NCI-H748 treated with DMSO at 0.1 percent for 48 hours (cell line): ENCODE data around the gene TNFRSF4.

Experiments
- DNase-seq: peaks from one replicate; lab custom pipeline; 2025; lab: John Stamatoyannopoulos, UW

The TNFRSF4 gene

GRCh38 chr1:1182491-1183220 is 31.3 kb downstream of the TNFRSF4 start:
- DNase-seq = no peak

DNA sequence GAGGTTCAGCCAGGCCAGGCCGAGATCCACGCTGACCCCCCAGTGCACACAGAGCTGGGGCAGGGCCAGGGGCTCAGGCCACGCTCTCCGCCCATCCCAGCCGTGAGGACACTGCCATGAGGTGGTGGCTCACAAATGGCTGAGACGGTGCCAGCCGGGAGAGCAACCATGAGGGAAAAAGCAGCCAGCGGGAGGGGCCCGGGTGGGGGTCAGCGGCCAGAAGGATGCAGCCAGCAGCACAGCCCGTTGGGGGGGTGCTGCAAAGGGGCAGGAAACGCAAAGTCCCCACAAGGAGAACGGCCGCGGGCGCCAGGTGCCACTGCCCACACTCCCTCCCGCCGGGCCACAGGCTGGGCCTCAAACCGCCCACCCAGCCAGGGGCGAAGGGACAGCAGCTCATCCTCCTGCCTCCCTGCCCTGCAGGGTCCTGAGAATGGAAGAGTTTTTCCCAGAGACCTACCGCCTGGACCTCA is 32.0 kb downstream of the TNFRSF4 start:
- DNase-seq = no peak

DNA sequence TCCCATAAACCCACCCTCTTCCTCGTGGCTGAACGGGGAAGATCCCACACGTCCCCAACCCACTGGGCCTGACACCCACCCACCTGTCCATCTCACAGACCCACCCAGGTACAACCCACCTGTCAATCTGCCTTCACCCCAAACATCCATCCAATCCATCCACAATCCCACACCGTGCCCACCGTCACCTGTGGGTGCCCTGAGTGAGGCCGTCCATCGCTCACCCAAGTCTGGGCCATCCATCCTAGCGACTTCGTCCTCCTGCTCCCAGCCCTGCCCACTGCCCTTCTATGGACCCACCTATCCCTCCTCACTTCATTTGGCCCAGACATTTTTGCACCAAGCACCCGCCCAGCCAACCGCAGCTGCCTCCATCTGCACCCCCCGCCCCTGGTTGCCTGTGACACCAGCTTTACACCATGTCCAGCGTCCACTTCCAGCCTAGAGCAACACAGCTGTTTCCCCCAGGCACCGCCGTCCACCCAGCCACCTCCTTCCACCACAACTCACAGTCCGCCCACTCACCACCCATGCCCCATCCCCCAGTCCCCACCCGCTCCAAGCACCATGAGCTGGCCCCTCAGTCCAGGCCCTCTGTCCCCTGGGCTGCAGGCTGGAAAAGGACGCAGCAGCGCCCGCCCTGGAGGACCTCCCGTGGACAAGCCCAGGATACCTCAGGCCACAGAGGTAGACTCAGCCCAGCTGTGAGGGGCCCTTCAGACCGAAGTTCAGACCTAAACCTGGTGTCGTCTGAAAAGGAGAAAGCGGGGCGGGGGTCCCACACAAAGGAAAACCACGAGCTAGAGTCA is 32.6 kb downstream of the TNFRSF4 start:
- no peak for DNase-seq

GRCh38 chr1:1179983-1180861 is 33.7 kb downstream of the TNFRSF4 start:
- no peak for DNase-seq

DNA sequence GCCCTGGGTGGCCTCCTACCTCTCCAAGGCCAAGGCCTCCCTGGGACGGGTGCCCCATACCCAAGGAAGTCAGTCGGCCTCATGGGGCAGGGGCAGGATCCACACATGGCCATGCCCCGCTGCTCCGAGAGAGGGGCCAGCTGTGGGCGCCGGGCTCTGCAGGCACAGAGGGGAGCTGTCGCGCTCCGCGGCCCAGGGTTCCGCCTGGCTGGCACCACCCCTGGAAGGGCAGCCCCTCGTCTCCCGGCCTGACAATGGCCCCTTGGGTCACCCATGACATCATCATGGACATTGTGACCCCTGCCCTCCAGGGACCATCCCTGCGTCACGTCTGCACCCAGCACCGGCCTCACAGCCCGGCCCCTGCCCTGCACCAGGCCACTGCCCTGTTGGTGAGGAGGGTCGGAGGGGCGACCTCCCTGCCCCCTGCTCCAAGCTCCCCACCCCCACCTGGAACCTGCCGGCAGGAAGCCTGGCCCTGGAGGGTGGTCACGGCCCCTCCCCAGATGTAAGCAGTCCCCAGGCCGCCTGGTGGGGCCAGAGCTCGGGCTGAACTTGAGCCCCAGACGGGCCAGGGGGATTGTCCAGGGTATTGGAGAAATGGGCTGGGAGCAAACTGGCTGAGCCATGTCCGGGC is 34.5 kb downstream of the TNFRSF4 start:
- DNase-seq = no peak

- no peak for DNase-seq
Measured at GRCh38 chr1:1178794-1179331, 35.1 kb downstream of the TNFRSF4 start.

- DNase-seq = no peak
Measured at GRCh38 chr1:1177452-1178206, 36.3 kb downstream of the TNFRSF4 start.

DNA sequence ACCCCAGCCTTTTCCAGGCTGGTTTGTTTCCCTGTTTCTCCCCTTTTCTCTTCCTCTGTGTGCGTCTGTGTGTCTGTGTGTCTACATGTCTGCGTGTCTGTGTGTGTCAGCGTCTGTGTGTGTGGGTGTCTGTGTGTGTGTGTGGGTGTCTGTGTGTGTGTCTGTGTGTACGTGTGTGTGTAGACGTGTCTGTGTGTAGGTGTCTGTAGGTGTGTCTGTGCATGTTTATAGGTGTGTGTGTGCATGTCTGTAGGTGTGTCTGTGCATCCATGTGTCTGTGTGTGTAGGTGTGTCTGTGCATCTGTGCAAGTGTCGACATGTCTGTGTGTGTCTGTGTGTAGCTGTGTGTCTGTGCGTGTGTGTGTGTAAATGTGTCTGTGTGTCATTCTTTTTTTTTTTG is 37.0 kb downstream of the TNFRSF4 start:
- no peak for DNase-seq

DNA sequence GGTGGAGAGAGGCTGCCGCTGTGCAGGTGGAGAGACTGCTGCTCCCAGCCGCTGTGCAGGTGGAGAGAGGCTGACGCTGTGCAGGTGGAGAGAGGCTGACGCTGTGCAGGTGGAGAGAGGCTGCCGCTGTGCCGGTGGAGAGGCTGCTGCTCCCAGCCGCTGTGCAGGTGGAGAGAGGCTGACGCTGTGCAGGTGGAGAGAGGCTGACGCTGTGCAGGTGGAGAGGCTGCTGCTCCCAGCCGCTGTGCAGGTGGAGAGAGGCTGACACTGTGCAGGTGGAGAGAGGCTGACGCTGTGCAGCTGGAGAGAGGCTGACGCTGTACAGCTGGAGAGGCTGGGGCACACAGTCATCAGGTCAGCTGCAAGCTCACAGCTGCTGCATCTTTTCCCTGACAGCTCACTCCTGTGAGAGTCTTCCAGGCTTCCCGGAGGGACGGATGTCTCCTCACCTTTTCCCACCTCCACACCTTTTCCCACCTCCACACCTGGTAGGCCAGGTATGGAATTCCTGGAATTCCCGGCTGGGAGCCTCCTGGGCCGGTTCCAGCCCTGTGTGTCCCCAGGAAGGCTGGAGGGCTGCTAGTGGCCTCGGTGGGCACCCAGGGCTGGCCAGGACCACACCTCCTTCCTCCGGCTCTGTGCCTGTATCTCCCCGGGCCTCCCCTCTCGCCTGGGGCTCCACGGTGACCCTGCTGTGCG is 37.7 kb downstream of the TNFRSF4 start:
- peak; percentile 31 for DNase-seq

DNA sequence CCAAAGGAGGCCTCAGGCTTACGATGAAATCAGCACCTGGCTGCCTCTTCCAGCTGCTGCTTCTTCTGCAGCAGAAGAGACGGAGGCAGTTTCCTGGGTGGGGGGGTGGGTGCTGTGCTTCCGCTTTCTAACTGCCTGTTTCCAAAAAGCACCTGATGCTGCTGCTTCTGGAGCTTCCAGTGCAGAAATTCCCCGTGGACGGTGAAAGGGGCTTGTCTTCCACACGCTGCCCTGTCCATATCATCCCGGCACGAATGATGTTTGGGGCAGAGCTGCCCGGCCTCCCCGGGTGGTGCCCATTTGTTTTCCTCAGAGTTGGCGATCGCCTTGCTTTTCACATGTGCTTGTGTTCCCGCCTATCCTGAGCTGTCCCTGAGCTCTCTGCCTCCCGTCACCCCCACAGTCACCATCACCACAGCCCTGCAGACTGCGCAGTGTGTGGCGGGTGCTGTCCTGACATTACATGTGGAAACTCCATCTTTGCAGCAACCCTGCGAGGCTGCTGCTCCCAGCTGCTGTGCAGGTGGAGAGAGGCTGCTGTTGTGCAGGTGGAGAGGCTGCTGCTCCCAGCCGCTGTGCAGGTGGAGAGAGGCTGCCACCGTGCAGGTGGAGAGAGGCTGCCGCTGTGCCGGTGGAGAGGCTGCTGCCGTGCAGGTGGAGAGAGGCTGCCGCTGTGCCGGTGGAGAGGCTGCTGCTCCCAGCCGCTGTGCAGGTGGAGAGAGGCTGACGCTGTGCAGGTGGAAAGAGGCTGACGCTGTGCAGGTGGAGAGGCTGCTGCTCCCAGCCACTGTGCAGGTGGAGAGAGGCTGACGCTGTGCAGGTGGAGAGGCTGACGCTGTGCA is 38.5 kb downstream of the TNFRSF4 start:
- DNase-seq = peak; percentile 31

DNA sequence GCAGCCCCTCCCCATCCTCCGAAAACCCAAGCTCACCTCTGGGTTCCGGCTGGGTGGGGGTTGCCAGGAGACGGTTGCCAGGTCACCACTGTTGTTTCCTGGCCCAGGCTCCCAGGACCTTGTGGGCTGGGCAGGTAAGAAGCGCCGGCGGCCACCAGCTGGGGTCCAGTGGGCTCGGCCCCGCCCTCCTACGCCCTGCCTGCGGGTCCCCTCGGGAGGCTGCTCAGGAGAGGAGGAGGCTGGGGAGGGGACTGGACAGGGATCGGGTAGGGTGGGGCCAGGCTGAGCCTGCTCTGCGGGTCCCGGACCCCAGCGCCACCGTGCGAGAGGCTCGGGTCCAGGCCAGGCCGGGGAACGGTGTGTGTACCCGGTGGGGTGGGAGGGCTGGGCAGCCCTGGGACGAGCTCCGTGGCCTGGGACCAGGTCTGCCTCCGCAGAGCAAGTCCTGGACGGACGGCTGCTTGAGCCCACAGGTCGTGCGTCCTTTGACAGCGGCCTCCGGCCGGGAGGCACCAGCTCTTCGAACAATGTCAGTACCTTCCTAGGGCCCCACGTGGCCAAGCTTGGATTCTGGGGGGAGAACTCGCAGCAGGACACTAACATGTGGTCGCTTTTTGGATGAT is 40.0 kb downstream of the TNFRSF4 start, which contains the start of gene TTLL10:
Gene TTLL10 (plus strand): TSS at position 88 of the 623 bp plus-strand sequence. CDS start 5,336 bp downstream, outside the sequence.
- no peak for DNase-seq

GRCh38 chr1:1173061-1173792 is 40.7 kb downstream of the TNFRSF4 start:
- no peak for DNase-seq

DNA sequence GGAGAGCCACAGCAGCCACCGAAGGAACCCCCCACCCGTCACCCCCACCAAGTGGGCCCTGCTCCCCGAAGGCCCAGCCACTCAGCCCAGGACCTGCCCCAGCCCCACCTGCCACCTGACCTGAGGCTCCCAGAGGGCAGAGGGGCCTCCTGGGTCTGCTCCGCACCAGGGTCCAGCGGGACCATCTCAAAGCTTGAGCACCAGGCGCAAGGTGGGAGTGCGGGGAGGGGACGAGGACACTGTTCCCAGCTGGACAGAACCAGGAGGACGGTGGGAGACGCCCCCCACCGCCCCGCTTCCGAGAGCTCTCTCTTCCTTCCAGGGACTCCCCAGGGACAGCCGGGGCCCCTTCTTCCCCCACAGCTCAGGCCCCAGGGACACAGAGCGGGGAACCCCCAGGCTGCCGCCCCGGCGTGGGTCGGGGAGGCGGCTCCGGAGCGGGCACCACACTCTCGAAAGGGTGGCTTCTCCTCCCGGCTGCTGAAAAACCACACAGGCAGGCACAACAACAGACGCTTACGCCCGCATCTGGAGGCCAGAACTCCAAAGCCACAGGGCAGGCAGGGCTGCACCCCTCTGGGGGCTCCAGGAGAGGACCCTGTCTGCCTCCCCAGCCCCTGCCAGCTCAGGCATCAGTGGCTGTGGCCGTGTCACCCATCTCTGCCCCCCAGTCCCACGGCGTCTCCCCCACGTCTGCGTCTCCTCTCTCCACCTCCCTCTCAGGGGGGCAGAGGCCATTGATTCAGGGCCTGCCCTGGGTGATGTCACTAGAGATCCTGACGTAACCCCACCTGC is 42.2 kb downstream of the TNFRSF4 start:
- DNase-seq = no peak

DNA sequence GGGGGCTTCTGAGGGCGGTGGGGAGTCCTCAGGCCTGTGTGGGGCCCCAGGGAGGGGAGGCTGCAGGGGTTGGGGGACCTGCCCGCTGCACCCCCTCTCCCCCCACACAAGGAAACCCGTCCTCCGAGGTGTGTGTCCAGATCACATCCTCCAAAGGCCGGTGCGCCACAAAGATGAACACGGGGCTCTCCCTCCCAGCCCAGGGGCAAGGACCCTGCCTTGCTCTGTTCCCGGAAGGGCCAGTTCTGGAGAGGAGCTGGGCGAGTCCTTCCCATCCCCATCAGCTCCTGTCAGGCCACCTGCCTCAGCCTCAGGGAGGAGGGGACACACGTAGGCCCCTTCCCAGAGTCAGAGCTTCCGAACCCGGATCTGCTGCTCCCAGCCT is 42.8 kb downstream of the TNFRSF4 start:
- DNase-seq = no peak

DNA sequence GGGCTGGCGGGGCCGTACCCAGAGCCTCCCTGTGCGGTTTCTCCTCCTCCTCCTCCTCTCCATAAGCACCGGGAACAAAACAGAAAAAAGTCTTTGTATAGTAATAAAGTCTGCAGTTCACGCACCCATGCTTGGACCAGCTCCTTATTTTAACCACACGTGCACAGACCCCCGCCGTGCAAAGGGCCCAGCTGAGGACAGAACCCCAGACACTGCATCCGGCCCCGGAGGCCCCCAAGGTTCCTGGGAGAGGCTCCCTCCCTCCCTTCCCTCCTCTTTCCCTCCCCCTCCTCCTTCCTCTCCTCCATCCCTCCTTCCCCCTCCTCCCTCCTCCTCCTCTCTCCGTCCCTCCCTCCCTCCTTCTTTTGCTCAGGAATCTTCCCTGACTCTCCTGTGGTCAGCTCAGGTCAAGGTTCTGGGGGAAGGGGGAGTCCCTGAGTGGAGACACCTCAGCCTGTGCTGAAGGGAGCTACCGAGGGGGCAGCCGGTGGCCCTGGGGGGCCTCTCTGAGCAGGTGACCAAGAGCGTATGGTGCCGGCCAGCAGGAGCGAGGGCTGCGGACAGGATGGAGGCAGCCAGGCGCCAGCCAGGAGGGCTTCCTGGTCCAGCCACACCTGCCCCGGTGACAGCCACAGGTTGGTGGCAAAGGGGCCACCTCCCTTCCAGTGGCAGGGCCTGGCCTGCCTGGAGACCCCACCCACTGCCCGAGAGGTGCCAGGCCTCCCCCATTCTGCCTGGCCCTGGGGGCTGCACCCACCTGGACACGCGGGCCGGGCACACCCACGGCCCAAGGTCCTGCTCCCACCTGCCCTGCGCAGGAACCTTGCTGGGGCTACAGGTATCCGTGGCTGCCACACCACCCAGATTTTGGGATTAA is 43.5 kb downstream of the TNFRSF4 start:
- no peak for DNase-seq
